ENCODE data around the gene OAS2. TPM values are rescaled to one million over a fixed set of nuclear protein-coding genes. Genes with fewer than 3 reads are reported as not detected.

The OAS2 gene
- polyA plus RNA-seq, 1 donor, result 2.1 TPM

- no peak for DNase-seq (ENCODE audit: low read depth)
These were observed 40.7 kb downstream of the OAS2 start for GRCh38 chr12:113019025-113019424.

GRCh38 chr12:113021500-113021899 is 43.2 kb downstream of the OAS2 start:
- no peak for DNase-seq (ENCODE audit: low read depth)

- no peak for DNase-seq (ENCODE audit: low read depth)
These were observed 44.4 kb downstream of the OAS2 start for GRCh38 chr12:113022563-113023297.

GRCh38 chr12:113027726-113028125 is 49.4 kb downstream of the OAS2 start:
- DNase-seq (ENCODE audit: low read depth), result no peak

- DNase-seq (ENCODE audit: low read depth), result peak; percentile 32
These were observed 52.7 kb downstream of the OAS2 start for GRCh38 chr12:113030875-113031525.

GRCh38 chr12:113039911-113040445 is 61.7 kb downstream of the OAS2 start:
- DNase-seq (ENCODE audit: low read depth), result no peak

- DNase-seq (ENCODE audit: low read depth), result no peak
These were observed 62.4 kb downstream of the OAS2 start for GRCh38 chr12:113040722-113041171.

GRCh38 chr12:113041560-113041959 is 63.2 kb downstream of the OAS2 start:
- no peak for DNase-seq (ENCODE audit: low read depth)

- DNase-seq (ENCODE audit: low read depth), result no peak
These were observed 64.9 kb downstream of the OAS2 start for GRCh38 chr12:113043240-113043639.

- DNase-seq (ENCODE audit: low read depth), result no peak
These were observed 66.2 kb downstream of the OAS2 start for GRCh38 chr12:113044516-113044915.

- DNase-seq (ENCODE audit: low read depth), result peak; percentile 40
These were observed 70.4 kb downstream of the OAS2 start for GRCh38 chr12:113048716-113049127.

GRCh38 chr12:113049976-113050742 is 71.8 kb downstream of the OAS2 start:
- DNase-seq (ENCODE audit: low read depth), result no peak

- DNase-seq (ENCODE audit: low read depth), result no peak
These were observed 72.5 kb downstream of the OAS2 start for GRCh38 chr12:113050795-113051194.

- no peak for DNase-seq (ENCODE audit: low read depth)
These were observed 73.4 kb downstream of the OAS2 start for GRCh38 chr12:113051759-113052158.

GRCh38 chr12:113052326-113052725 is 74.0 kb downstream of the OAS2 start:
- DNase-seq (ENCODE audit: low read depth), result no peak

GRCh38 chr12:113054948-113055486 is 76.7 kb downstream of the OAS2 start:
- DNase-seq (ENCODE audit: low read depth), result no peak

- no peak for DNase-seq (ENCODE audit: low read depth)
These were observed 77.5 kb downstream of the OAS2 start for GRCh38 chr12:113055594-113056380.

- DNase-seq (ENCODE audit: low read depth), result no peak
These were observed 78.0 kb downstream of the OAS2 start for GRCh38 chr12:113056381-113056630.

GRCh38 chr12:113056631-113057488 is 78.5 kb downstream of the OAS2 start, which contains the start of gene DTX1:
Gene DTX1 (plus strand): TSS chr12:113056730. CDS start chr12:113058193, 1,463 bp downstream.
- DNase-seq (ENCODE audit: low read depth), result no peak

Measured in forelimb muscle (tissue), 1 donor.